SU-DHL-6 (cell line): Measurements from ENCODE around the gene DRAXIN.

Experiments
- H2AFZ ChIP-seq: fragments of 200-600 bp; sonication (generic); 2 replicates; pipeline ENCODE4 v1.6.1; 2014; ENCODE audit warnings: low read depth, mild to moderate bottlenecking, moderate library complexity, mixed read lengths, antibody characterized with exemption, low read length; ENCODE audit not compliant: severe bottlenecking
- H3F3A ChIP-seq: fragments of 200-600 bp; shearing (Covaris generic); 2 replicates; pipeline ENCODE4 v1.6.0; 2016; ENCODE audit warnings: antibody characterized with exemption, mild to moderate bottlenecking; ENCODE audit not compliant: insufficient read depth
- H3K27ac ChIP-seq: fragments of 200-600 bp; sonication (generic); 2 replicates; pipeline ENCODE4 v1.5.1; 2016; ENCODE audit warnings: low read depth, mild to moderate bottlenecking, low read length, moderate library complexity, mixed read lengths
- H3K27me3 ChIP-seq: fragments of 200-600 bp; sonication (generic), shearing (Covaris generic); 2 replicates; pipeline ENCODE4 v1.6.0; 2014; ENCODE audit warnings: mild to moderate bottlenecking, low read length
- H3K36me3 ChIP-seq: fragments of 200-600 bp; sonication (generic); 2 replicates; pipeline ENCODE4 v1.6.1; 2014; ENCODE audit warnings: mild to moderate bottlenecking, low read length, mixed read lengths
- H3K4me2 ChIP-seq: fragments of 300-600, 200-600 bp; shearing (Covaris generic), sonication (generic); 2 replicates; pipeline ENCODE4 v1.6.0; 2014; ENCODE audit warnings: low read length, low read depth, mild to moderate bottlenecking; ENCODE audit not compliant: poor library complexity, severe bottlenecking
- H3K4me3 ChIP-seq: fragments of 200-600 bp; sonication (generic); 2 replicates; pipeline ENCODE4 v1.5.1; 2014; ENCODE audit warnings: antibody characterized with exemption, low read length, mild to moderate bottlenecking, mixed read lengths; ENCODE audit not compliant: insufficient read depth, poor library complexity, severe bottlenecking
- H3K79me2 ChIP-seq: fragments of 200-600 bp; sonication (generic); 2 replicates; pipeline ENCODE4 v1.6.1; 2014; ENCODE audit warnings: mild to moderate bottlenecking, low read length, moderate library complexity; ENCODE audit not compliant: insufficient read depth
- H3K9ac ChIP-seq: fragments of 200-600 bp; sonication (generic); 2 replicates; pipeline ENCODE4 v1.7.0; 2014; ENCODE audit warnings: mild to moderate bottlenecking, low read length
- H3K9me2 ChIP-seq: fragments of 200-600 bp; sonication (generic); replicated peaks from 2 replicates; pipeline ENCODE4 v1.6.1; 2014; ENCODE audit warnings: low read length; ENCODE audit not compliant: insufficient read depth
- H3K9me3 ChIP-seq: fragments of 200-600 bp; sonication (generic); 2 replicates; pipeline ENCODE4 v1.6.1; 2014; ENCODE audit warnings: low read length, mixed read lengths; ENCODE audit not compliant: insufficient read depth
- H4K20me1 ChIP-seq: fragments of 200-600 bp; sonication (generic); 2 replicates; pipeline ENCODE4 v1.6.1; 2014; ENCODE audit warnings: low read depth, mild to moderate bottlenecking, antibody characterized with exemption, low read length, moderate library complexity, mixed read lengths
- CTCF ChIP-seq: fragments of 200-600 bp; sonication (generic); IDR thresholded peaks from one replicate; pipeline ENCODE4 v1.5.1; 2017; ENCODE audit warnings: antibody characterized with exemption, mild to moderate bottlenecking, low read length, moderate library complexity; ENCODE audit not compliant: insufficient read depth, poor library complexity, severe bottlenecking
- EZH2phosphoT487 ChIP-seq: fragments of 200-600 bp; sonication (generic), shearing (Covaris generic); conservative IDR thresholded peaks from 2 replicates; pipeline ENCODE4 v1.6.1; 2018; ENCODE audit warnings: mild to moderate bottlenecking, antibody characterized with exemption, low read length, moderate library complexity, mixed read lengths

Gene DRAXIN

GRCh38 chr1:11664336-11665065 is 27.0 kb upstream of the DRAXIN start:
- H3F3A ChIP-seq: no peaks in the 10 kb centered on the region
- TF ChIP-seq CTCF: no peak
- TF ChIP-seq EZH2phosphoT487: no peak
- H3K9ac ChIP-seq: no peak overlapping the region
- peak overlapping the region; percentile 42 for H3K4me2 ChIP-seq
- H2AFZ ChIP-seq: no peak overlapping the region
- peak overlapping the region; percentile 25 for H3K4me3 ChIP-seq
- H3K36me3 ChIP-seq: no peaks in the 10 kb centered on the region
- H3K79me2 ChIP-seq: no peaks in the 10 kb centered on the region
- H3K9me2 ChIP-seq: no peaks in the 10 kb centered on the region
- H3K27ac ChIP-seq: no peak overlapping the region
- H3K9me3 ChIP-seq: no peaks in the 10 kb centered on the region
- no peaks in the 10 kb centered on the region for H4K20me1 ChIP-seq
- H3K27me3 ChIP-seq: no peaks in the 10 kb centered on the region

GRCh38 chr1:11668516-11668915 is 23.0 kb upstream of the DRAXIN start:
- no peaks in the 10 kb centered on the region for H3K79me2 ChIP-seq
- H3K4me3 ChIP-seq: no peak overlapping the region
- no peaks in the 10 kb centered on the region for H4K20me1 ChIP-seq
- H3K9me2 ChIP-seq: no peaks in the 10 kb centered on the region
- H3K27ac ChIP-seq: no peak overlapping the region
- H2AFZ ChIP-seq: no peak overlapping the region
- H3K9ac ChIP-seq: no peak overlapping the region
- H3K27me3 ChIP-seq: no peaks in the 10 kb centered on the region
- no peaks in the 10 kb centered on the region for H3F3A ChIP-seq
- no peak overlapping the region for H3K4me2 ChIP-seq
- TF ChIP-seq CTCF (no peak), EZH2phosphoT487 (no peak)
- H3K36me3 ChIP-seq: no peaks in the 10 kb centered on the region
- H3K9me3 ChIP-seq: no peaks in the 10 kb centered on the region

- Histone ChIP-seq H4K20me1 (no peaks in the 10 kb centered on the region), H3K79me2 (no peaks in the 10 kb centered on the region), H3K9ac (no peak overlapping the region), H3K9me3 (no peaks in the 10 kb centered on the region), H3K4me3 (no peak overlapping the region), H3K9me2 (no peaks in the 10 kb centered on the region), H3K27me3 (no peaks in the 10 kb centered on the region), H3K4me2 (no peak overlapping the region), H3F3A (no peaks in the 10 kb centered on the region), H3K27ac (no peak overlapping the region), H3K36me3 (no peaks in the 10 kb centered on the region), H2AFZ (no peak overlapping the region)
- TF ChIP-seq CTCF: no peak
- no peak for TF ChIP-seq EZH2phosphoT487
Observed at GRCh38 chr1:11670747-11671146, 20.8 kb upstream of the DRAXIN start.
